Gastroesophageal sphincter (tissue), 4 donors: ENCODE measurements around the gene C1QTNF9. TPM values are rescaled to one million over a fixed set of nuclear protein-coding genes. Genes with fewer than 3 reads are reported as not detected.

Experiments used
- ATAC-seq: fragments of 150-250 bp; one replicate; pipeline ENCODE4 v1.9.1; 2016; ENCODE audit warnings: mild to moderate bottlenecking, moderate library complexity
- H3K27ac ChIP-seq, 4 donors: fragments of 200-600 bp; sonication (generic) in 3 of 4; 1 replicate in 3 of 4; 2 replicates in 1 of 4; pipeline ENCODE4 v1.5.1; 2016 to 2019
- H3K27me3 ChIP-seq: fragments of 200-600 bp; sonication (generic); one replicate; pipeline ENCODE4 v1.5.1; 2019
- H3K36me3 ChIP-seq, 2 donors: fragments of 200-600 bp; sonication (generic); one replicate each; pipeline ENCODE4 v1.5.1; 2019; ENCODE audit warnings: control low read depth in 1 of 2
- H3K4me1 ChIP-seq, 3 donors: fragments of 200-600 bp; sonication (generic); 1 replicate in 2 of 3; 2 replicates in 1 of 3; pipeline ENCODE4 v1.5.1; 2016 to 2019; ENCODE audit warnings: control low read depth in 2 of 3
- H3K4me3 ChIP-seq, 2 donors: fragments of 200-600 bp; sonication (generic); one replicate each; pipeline ENCODE4 v1.5.1; 2019; ENCODE audit warnings: mild to moderate bottlenecking in 1 of 2, moderate library complexity in 1 of 2
- H3K9me3 ChIP-seq, 3 donors: fragments of 200-600 bp; sonication (generic); one replicate each; pipeline ENCODE4 v1.5.1; 2017 to 2019; ENCODE audit warnings: control low read depth in 2 of 3
- EP300 ChIP-seq: sonication (generic); formaldehyde crosslinking; IDR thresholded peaks from one replicate; pipeline ENCODE4 v1.6.1; 2017; ENCODE audit warnings: antibody characterized with exemption, mild to moderate bottlenecking
- POLR2A ChIP-seq, 2 donors: fragments of 450-650 bp; IDR thresholded peaks; one replicate each; pipeline ENCODE4 v1.6.1; 2017; ENCODE audit warnings: antibody characterized with exemption in 2 of 2, mild to moderate bottlenecking in 2 of 2, moderate library complexity in 1 of 2
- POLR2AphosphoS5 ChIP-seq: sonication (generic); formaldehyde crosslinking; IDR thresholded peaks from one replicate; pipeline ENCODE4 v1.6.1; 2017; ENCODE audit warnings: antibody characterized with exemption
- WGBS, 2 donors: methylation state at CpG; one replicate each; pipeline ENCODE4 v1.1.5; 2018; ENCODE audit warnings: low coverage in 1 of 2; 5-methylcytosine and 5-hydroxymethylcytosine counted together
- total RNA-seq, 4 donors: library from RNA; depleted of rRNA; stranded (reverse); fragments of >200 nt; gene quantifications; one replicate each; pipeline ENCODE4 v1.1.0, GENCODE V29; 2016
- TF ChIP-seq, protein P1 (sequence below), 4 experiments: fragments of 200-600 bp in 2 of 4; fragments of 450-650 bp in 2 of 4; sonication (generic) in 1 of 4; IDR thresholded peaks; one replicate each; pipeline ENCODE4 v1.5.1; 2017 to 2019; ENCODE audit warnings: antibody characterized with exemption in 4 of 4, mild to moderate bottlenecking in 2 of 4, moderate library complexity in 2 of 4

C1QTNF9 gene
- total RNA-seq, 4 donors from 2014 or later, result 0.81 to 2.4 (median 1.1) TPM; not detected in 1

DNA sequence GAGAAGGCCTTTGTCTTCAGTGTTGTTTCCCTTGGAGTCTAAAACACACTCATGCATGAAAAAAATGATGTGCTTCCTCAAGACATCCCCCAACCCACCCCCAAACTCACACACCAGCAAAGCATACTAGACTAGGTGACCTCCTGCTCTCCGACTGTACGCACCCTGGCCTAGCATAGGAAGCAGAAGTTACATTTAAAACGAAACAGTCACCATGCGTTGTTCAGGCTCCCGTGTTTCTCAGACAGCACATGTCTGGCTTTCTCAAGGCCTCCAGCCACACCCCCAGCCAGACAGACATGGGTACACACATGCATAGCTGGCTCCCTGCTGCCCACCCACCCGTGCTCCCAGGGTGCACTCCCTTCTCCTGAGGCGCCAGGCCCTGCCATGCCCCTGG lies 28.7 kb upstream of the C1QTNF9 start:
- H3K4me3 ChIP-seq, result no peak overlapping the region
- ATAC-seq, result no peak
- TF ChIP-seq, protein P1, sequence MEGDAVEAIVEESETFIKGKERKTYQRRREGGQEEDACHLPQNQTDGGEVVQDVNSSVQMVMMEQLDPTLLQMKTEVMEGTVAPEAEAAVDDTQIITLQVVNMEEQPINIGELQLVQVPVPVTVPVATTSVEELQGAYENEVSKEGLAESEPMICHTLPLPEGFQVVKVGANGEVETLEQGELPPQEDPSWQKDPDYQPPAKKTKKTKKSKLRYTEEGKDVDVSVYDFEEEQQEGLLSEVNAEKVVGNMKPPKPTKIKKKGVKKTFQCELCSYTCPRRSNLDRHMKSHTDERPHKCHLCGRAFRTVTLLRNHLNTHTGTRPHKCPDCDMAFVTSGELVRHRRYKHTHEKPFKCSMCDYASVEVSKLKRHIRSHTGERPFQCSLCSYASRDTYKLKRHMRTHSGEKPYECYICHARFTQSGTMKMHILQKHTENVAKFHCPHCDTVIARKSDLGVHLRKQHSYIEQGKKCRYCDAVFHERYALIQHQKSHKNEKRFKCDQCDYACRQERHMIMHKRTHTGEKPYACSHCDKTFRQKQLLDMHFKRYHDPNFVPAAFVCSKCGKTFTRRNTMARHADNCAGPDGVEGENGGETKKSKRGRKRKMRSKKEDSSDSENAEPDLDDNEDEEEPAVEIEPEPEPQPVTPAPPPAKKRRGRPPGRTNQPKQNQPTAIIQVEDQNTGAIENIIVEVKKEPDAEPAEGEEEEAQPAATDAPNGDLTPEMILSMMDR (IDR thresholded peaks at IDR 0.05), result no peak
- no peak for TF ChIP-seq POLR2A (IDR thresholded peaks at IDR 0.05)
- no peak for TF ChIP-seq EP300
- TF ChIP-seq POLR2AphosphoS5, result no peak
- H3K36me3 ChIP-seq, result peaks cover 0 to 18% of the 10 kb centered on the region in 2 donors
- H3K4me1 ChIP-seq, result peaks cover 0 to 25% (median 0%) of the 10 kb centered on the region in 3 donors
- H3K27ac ChIP-seq, result no peak overlapping the region
- 79 to 92% methylated on average over 2 to 5 of the region's 7 CpGs for WGBS, 2 donors
- H3K9me3 ChIP-seq, result no peaks in the 10 kb centered on the region
- H3K27me3 ChIP-seq, result no peaks in the 10 kb centered on the region

DNA sequence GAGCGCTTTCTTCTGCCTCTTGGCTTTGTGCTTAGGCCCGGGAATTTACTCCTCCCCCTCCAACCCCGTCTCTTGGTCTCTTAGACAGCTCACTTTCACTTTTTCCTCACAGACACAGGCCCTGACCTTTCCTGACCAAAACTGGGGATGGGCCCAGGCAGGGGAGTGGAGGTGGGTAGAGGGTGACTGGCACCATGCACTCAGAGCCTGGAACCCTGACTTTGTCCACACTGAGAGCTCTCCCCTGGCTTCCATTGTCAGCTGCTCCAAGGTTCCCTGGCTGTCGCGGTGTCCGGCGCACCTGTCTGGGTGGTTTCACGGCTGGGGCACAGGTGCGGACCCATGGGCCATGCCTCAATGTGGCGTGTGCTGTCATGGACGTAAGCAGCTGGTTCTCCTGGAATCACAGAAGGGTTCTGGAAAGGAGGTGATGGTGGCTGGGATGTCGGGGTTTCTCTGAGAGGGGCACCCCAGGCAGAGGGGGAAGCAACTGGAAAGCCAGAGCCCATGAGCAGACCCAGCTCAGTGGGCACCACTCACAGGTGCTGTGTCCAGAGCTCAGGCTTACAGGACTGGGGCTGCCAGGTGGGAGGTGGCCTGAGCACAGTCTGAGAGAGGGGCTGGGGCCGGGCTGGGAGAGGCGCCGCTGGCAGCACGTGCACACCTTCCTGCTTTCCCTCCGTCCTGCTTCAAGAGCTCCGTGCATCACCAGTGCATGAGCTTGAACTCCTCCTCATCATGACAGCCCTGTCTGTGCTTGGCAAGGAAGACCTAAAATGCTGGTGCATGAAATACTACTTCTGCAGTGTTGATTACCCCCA lies 28.0 kb upstream of the C1QTNF9 start:
- no peak for ATAC-seq
- H3K4me1 ChIP-seq, result peaks cover 0 to 25% (median 0%) of the 10 kb centered on the region in 3 donors
- no peaks in the 10 kb centered on the region for H3K27me3 ChIP-seq
- H3K27ac ChIP-seq, result no peak overlapping the region
- no peaks in the 10 kb centered on the region for H3K9me3 ChIP-seq
- H3K36me3 ChIP-seq, result peaks cover 0 to 25% of the 10 kb centered on the region in 2 donors
- TF ChIP-seq POLR2A (IDR thresholded peaks at IDR 0.05) (no peak), EP300 (no peak), POLR2AphosphoS5 (no peak)
- TF ChIP-seq, protein P1 (IDR thresholded peaks at IDR 0.05), result no peak
- no peak overlapping the region for H3K4me3 ChIP-seq
- WGBS, 2 donors, result 88 to 92% methylated on average over 5 of the region's 18 CpGs

GRCh38 chr13:24282256-24282655 lies 27.1 kb upstream of the C1QTNF9 start:
- Histone ChIP-seq H3K4me3 (no peak overlapping the region), H3K27ac (no peak overlapping the region), H3K27me3 (no peaks in the 10 kb centered on the region), H3K36me3 (peaks cover 0 to 33% of the 10 kb centered on the region in 2 donors), H3K9me3 (no peaks in the 10 kb centered on the region), H3K4me1 (peaks cover 0 to 25% (median 0%) of the 10 kb centered on the region in 3 donors)
- TF ChIP-seq POLR2A (IDR thresholded peaks at IDR 0.05), result no peak
- no peak for TF ChIP-seq EP300
- TF ChIP-seq, protein P1 (IDR thresholded peaks at IDR 0.05), result no peak
- TF ChIP-seq POLR2AphosphoS5, result no peak
- ATAC-seq, result no peak
- 41 to 55% methylated on average over 3 of the region's 4 CpGs for WGBS, 2 donors

DNA sequence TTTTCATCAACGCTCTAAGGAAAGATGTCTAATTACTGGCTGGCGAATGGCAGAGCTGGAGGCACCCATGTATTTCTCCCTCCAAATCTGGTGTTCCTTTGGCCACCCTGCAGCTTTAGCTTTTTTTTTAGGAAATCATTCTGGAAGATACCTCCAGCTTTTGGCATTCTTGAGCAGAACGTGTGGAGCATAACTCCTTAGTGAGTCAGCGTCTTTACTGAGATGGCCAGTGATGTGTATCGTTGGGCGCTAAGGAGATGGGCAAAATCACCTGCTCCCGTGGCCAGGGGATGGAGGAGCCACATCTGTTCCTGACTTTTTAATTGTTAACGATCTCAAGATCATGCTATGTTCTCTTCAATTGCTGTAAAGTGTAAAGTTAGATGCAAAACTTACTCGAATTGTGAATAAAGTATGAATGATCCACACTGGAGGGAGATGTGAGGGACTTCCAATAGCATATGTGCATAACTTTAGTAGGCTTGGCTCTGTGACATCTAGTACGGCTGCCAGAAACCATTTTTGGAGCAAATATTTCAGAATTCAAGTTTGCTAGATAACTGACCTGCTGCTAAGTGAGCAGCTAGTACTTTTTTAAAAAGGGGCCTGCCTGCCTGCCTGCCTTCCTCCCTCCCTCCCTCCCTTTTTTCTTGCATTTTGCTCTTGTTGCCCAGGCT lies 24.4 kb upstream of the C1QTNF9 start:
- Histone ChIP-seq H3K4me3 (no peak overlapping the region), H3K27ac (no peak overlapping the region), H3K9me3 (no peaks in the 10 kb centered on the region), H3K27me3 (no peaks in the 10 kb centered on the region), H3K36me3 (peaks cover 0 to 52% of the 10 kb centered on the region in 2 donors), H3K4me1 (peaks cover 0 to 25% (median 0%) of the 10 kb centered on the region in 3 donors)
- 86 to 94% methylated on average over 3 to 10 of the region's 10 CpGs for WGBS, 2 donors
- no peak for TF ChIP-seq EP300
- TF ChIP-seq, protein P1 (IDR thresholded peaks at IDR 0.05), result no peak
- no peak for TF ChIP-seq POLR2AphosphoS5
- TF ChIP-seq POLR2A (IDR thresholded peaks at IDR 0.05), result no peak
- ATAC-seq, result no peak
